MM.1S (cell line): ENCODE measurements around the gene ENTPD8.

Experiments
- CTCF ChIP-seq: fragments of 300-600 bp; sonication (generic); IDR thresholded peaks from 2 replicates; pipeline ENCODE4 v1.5.1; 2016; ENCODE audit warnings: antibody characterized with exemption, low read length, mixed read lengths
- EZH2 ChIP-seq: fragments of 300-600 bp; sonication (generic); optimal IDR thresholded peaks from 2 replicates; pipeline ENCODE3; 2017; ENCODE audit warnings: low read depth, mild to moderate bottlenecking, antibody characterized with exemption, low read length, mixed read lengths
- EZH2phosphoT487 ChIP-seq: fragments of 300-600 bp; sonication (generic); IDR thresholded peaks from 2 replicates; pipeline ENCODE4 v1.6.1; 2018; ENCODE audit warnings: antibody characterized with exemption, low read length

DNA sequence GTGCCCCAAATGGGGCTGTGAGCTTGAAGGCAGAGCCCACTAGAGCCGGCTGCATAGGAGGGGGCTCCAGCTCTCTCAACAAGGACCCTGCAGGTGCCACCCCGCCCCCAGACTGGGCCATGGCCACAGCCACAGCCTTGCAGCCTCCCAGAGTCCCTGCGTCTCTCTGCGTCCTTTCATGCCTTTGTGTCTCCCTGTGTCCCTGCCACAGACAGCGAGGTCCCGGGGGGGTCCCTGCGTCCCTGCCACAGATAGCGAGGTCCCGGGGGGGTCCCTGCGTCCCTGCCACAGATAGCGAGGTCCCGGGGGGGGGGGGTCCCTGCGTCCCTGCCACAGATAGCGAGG is 11.6 kb downstream of the ENTPD8 start:
- TF ChIP-seq CTCF (no peak), EZH2 (no peak), EZH2phosphoT487 (no peak)
